ENCODE measurements around the gene GNG11. TPM values are rescaled to one million over a fixed set of nuclear protein-coding genes. Genes with fewer than 3 reads are reported as not detected.

Gene GNG11
- total and polyA plus RNA-seq, 2 experiments from 2014 or later, result 1.6 to 6.3 TPM

GRCh38 chr7:93883917-93884345 is 37.6 kb upstream of the GNG11 start:
- no peak overlapping the region for H2AFZ ChIP-seq
- H3K27ac ChIP-seq (ENCODE audit: low read depth), result no peak overlapping the region
- H3F3A ChIP-seq (replicated peaks; ENCODE audit: low read depth), result no peaks in the 10 kb centered on the region
- no peak for DNase-seq (ENCODE audit: low spot score)
- no peak overlapping the region for H3K4me2 ChIP-seq
- no peak for TF ChIP-seq CREB1 (CRISPR knock-in tag; IDR thresholded peaks at IDR 0.05; ENCODE audit: low read depth)
- no peak for TF ChIP-seq STAT1 (IDR thresholded peaks at IDR 0.05; ENCODE audit: unreplicated experiment)
- H3K9me2 ChIP-seq (ENCODE audit: insufficient read depth), result no peaks in the 10 kb centered on the region
- Mint-ChIP-seq H3K36me3 (ENCODE audit: low read depth) (peaks cover 6% of the 10 kb centered on the region; the same call in 1 of the 3 replicates), H3K27me3 (ENCODE audit: insufficient read depth, low read depth, poor library complexity) (peaks cover under 1% of the 10 kb centered on the region), H3K4me1 (no peaks in the 10 kb centered on the region), H3K4me3 (no peak overlapping the region), H3K9me3 (peaks cover 10% of the 10 kb centered on the region; the same call in 1 of the 3 replicates), H3K27ac (no peak overlapping the region)
- H3K36me3 ChIP-seq (ENCODE audit: insufficient read depth), result no peaks in the 10 kb centered on the region; the same call in 1 of the 2 replicates
- no peaks in the 10 kb centered on the region for H4K20me1 ChIP-seq (replicated peaks; ENCODE audit: insufficient read depth)
- peaks cover 8% of the 10 kb centered on the region for H3K27me3 ChIP-seq (ENCODE audit: insufficient read depth)
- H3K79me2 ChIP-seq (replicated peaks; ENCODE audit: insufficient read depth), result no peaks in the 10 kb centered on the region
- H3K4me3 ChIP-seq, result no peak overlapping the region
- H3K4me1 ChIP-seq (ENCODE audit: insufficient read depth), result no peaks in the 10 kb centered on the region
- no peak for ATAC-seq

GRCh38 chr7:93884541-93884940 is 37.0 kb upstream of the GNG11 start:
- peaks cover 1% of the 10 kb centered on the region; the same call in 1 of the 3 replicates for H3K4me1 Mint-ChIP-seq
- ATAC-seq (no peak), DNase-seq (ENCODE audit: low spot score) (no peak)
- H3K9me3 Mint-ChIP-seq, result peaks cover 7% of the 10 kb centered on the region; the same call in 2 of the 3 replicates
- Histone ChIP-seq H3K4me1 (ENCODE audit: insufficient read depth) (no peaks in the 10 kb centered on the region; the same call in 1 of the 2 replicates), H3K79me2 (replicated peaks; ENCODE audit: insufficient read depth) (no peaks in the 10 kb centered on the region), H3K27me3 (ENCODE audit: insufficient read depth) (peaks cover 15% of the 10 kb centered on the region), H3K27ac (ENCODE audit: low read depth) (no peak overlapping the region), H3K4me2 (no peak overlapping the region), H3K9me2 (ENCODE audit: insufficient read depth) (no peaks in the 10 kb centered on the region), H3F3A (replicated peaks; ENCODE audit: low read depth) (no peaks in the 10 kb centered on the region), H4K20me1 (replicated peaks; ENCODE audit: insufficient read depth) (no peaks in the 10 kb centered on the region), H3K4me3 (no peak overlapping the region), H3K36me3 (ENCODE audit: insufficient read depth) (no peaks in the 10 kb centered on the region; the same call in 1 of the 2 replicates), H2AFZ (no peak overlapping the region)
- no peak overlapping the region for H3K4me3 Mint-ChIP-seq
- peaks cover 3% of the 10 kb centered on the region; the same call in 1 of the 3 replicates for H3K36me3 Mint-ChIP-seq (ENCODE audit: low read depth)
- H3K27ac Mint-ChIP-seq, result no peak overlapping the region
- TF ChIP-seq CREB1 (CRISPR knock-in tag; IDR thresholded peaks at IDR 0.05; ENCODE audit: low read depth) (no peak), JUNB (IDR thresholded peaks at IDR 0.05; ENCODE audit: unreplicated experiment) (no peak), STAT1 (IDR thresholded peaks at IDR 0.05; ENCODE audit: unreplicated experiment) (no peak), ZNF462 (CRISPR knock-in tag; IDR thresholded peaks at IDR 0.05) (no peak), POLR2AphosphoS5 (IDR thresholded peaks at IDR 0.05; ENCODE audit: low read depth) (no peak), CTCF (conservative IDR thresholded peaks at IDR 0.05; ENCODE audit: low read depth in 2 of 2) (no peak), EZH2phosphoT487 (IDR thresholded peaks at IDR 0.05; ENCODE audit: unreplicated experiment) (no peak), ETS1 (IDR thresholded peaks at IDR 0.05) (no peak)
- peaks cover 5% of the 10 kb centered on the region for H3K27me3 Mint-ChIP-seq (ENCODE audit: insufficient read depth, low read depth, poor library complexity)

Data from GM23338 (cell line).